Left ventricle myocardium inferior (tissue), 1 donor: ENCODE results near the gene ENTPD8. TPM values are rescaled to one million over a fixed set of nuclear protein-coding genes. Genes with fewer than 3 reads are reported as not detected.

Source experiments
- DNase-seq: peaks from one replicate; pipeline ENCODE4 v3.0.0-alpha.2; 2020
- H3K27ac ChIP-seq: fragments of 200-600 bp; replicated peaks from 2 replicates; pipeline ENCODE4 v1.8.0; 2021
- H3K27me3 ChIP-seq: fragments of 200-600 bp; 2 replicates; pipeline ENCODE4 v1.8.0; 2021; ENCODE audit warnings: low read depth
- H3K36me3 ChIP-seq: fragments of 200-600 bp; 2 replicates; pipeline ENCODE4 v1.8.0; 2021
- H3K4me1 ChIP-seq: fragments of 200-600 bp; 2 replicates; pipeline ENCODE4 v1.8.0; 2021
- H3K4me3 ChIP-seq: fragments of 200-600 bp; 2 replicates; pipeline ENCODE4 v1.8.0; 2021; ENCODE audit warnings: mild to moderate bottlenecking, moderate library complexity
- H3K9me3 ChIP-seq: fragments of 200-600 bp; replicated peaks from 2 replicates; pipeline ENCODE4 v1.8.0; 2021
- intact Hi-C: fragments of 100-400 bp; cut with micrococcal nuclease; formaldehyde crosslinking; loops from one replicate; pipeline ENCODE4 v1.11.0; 2022
- total RNA-seq: library from RNA; stranded (reverse); fragmentation: NEBNext Ultra II Directional; extraction: Animal tissue kit (Norgen Biotek cat#: 25700); gene quantifications from one replicate; pipeline ENCODE4 v1.2.1, GENCODE V29; 2021
- TF ChIP-seq, protein P1 (sequence below): fragments of 200-600 bp; IDR thresholded peaks from 2 replicates; pipeline ENCODE4 v1.8.0; 2021; ENCODE audit warnings: antibody characterized with exemption, mild to moderate bottlenecking, borderline replicate concordance
- donor health status: DM: no; HTN: yes; CAD: no; lungs with severe emphysema.

Gene ENTPD8
- total RNA-seq, 1 donor from 2014 or later: not detected

DNA sequence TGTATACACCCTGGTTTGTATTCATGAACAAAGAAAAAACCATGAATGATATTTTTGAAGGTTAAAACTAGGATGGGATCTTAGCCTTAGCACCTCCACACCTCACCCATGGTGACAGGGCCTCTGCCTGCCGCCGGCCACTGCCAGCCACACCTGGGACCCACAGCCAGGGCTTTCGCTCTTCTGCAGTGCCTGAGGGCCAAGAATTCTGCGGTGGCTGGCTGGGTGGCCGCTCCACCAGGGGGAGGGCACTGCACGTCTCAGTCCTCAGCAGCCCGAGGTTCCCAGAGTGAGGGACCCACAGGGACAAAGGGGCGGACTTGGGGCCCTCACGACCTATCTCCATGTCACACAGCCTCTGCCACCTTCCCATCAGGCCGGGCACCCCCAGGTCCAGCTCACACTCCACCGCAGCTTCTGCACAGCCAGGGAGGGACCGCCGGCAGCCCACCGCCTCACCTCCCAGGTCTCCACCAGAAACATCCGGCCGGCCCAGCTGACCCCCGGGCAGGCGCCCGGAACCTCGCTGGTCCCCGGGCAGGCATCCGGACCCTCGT lies 25.1 kb downstream of the ENTPD8 start:
- TF ChIP-seq, protein P1, sequence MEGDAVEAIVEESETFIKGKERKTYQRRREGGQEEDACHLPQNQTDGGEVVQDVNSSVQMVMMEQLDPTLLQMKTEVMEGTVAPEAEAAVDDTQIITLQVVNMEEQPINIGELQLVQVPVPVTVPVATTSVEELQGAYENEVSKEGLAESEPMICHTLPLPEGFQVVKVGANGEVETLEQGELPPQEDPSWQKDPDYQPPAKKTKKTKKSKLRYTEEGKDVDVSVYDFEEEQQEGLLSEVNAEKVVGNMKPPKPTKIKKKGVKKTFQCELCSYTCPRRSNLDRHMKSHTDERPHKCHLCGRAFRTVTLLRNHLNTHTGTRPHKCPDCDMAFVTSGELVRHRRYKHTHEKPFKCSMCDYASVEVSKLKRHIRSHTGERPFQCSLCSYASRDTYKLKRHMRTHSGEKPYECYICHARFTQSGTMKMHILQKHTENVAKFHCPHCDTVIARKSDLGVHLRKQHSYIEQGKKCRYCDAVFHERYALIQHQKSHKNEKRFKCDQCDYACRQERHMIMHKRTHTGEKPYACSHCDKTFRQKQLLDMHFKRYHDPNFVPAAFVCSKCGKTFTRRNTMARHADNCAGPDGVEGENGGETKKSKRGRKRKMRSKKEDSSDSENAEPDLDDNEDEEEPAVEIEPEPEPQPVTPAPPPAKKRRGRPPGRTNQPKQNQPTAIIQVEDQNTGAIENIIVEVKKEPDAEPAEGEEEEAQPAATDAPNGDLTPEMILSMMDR: no peak
- H3K36me3 ChIP-seq: no peaks in the 10 kb centered on the region
- no peaks in the 10 kb centered on the region for H3K27me3 ChIP-seq
- DNase-seq: no peak
- intact Hi-C loops: no loop called here
- H3K4me1 ChIP-seq: peaks cover 37% of the 10 kb centered on the region
- peak overlapping the region; percentile 64 for H3K4me3 ChIP-seq
- H3K27ac ChIP-seq: peak overlapping the region; percentile 79
- H3K9me3 ChIP-seq: no peaks in the 10 kb centered on the region

DNA sequence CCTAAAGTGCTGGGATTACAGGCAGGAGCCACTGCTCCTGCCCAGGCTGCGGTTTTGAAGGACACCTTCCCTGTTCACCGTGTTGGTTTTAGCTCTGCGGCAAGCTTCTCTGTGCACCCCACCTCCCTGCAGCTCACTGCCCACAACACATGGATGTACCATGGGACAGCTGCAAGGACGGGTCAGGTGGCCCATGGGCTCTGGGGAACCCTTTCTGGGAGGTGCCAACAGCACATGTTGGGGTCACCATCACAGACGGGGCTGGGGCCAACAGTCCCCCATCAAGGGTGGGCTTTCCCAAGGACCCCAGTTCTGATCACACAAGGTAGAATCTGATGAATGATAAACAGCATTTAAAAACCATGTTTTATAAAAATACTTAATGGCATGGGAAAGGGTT lies 25.7 kb downstream of the ENTPD8 start:
- peaks cover 42% of the 10 kb centered on the region for H3K4me1 ChIP-seq
- intact Hi-C loops: no loop called here
- no peak for DNase-seq
- no peak overlapping the region for H3K4me3 ChIP-seq
- no peaks in the 10 kb centered on the region for H3K27me3 ChIP-seq
- no peak overlapping the region for H3K27ac ChIP-seq
- no peaks in the 10 kb centered on the region for H3K36me3 ChIP-seq
- TF ChIP-seq, protein P1: no peak
- H3K9me3 ChIP-seq: no peaks in the 10 kb centered on the region

- intact Hi-C loops: no loop called here
- TF ChIP-seq, protein P1: no peak
- H3K9me3 ChIP-seq: no peaks in the 10 kb centered on the region
- no peak for DNase-seq
- no peaks in the 10 kb centered on the region for H3K27me3 ChIP-seq
- H3K27ac ChIP-seq: peak overlapping the region; percentile 92
- H3K4me1 ChIP-seq: peaks cover 61% of the 10 kb centered on the region
- H3K4me3 ChIP-seq: no peak overlapping the region
- no peaks in the 10 kb centered on the region for H3K36me3 ChIP-seq
These were observed 28.7 kb downstream of the ENTPD8 start for GRCh38 chr9:137412431-137412830.

DNA sequence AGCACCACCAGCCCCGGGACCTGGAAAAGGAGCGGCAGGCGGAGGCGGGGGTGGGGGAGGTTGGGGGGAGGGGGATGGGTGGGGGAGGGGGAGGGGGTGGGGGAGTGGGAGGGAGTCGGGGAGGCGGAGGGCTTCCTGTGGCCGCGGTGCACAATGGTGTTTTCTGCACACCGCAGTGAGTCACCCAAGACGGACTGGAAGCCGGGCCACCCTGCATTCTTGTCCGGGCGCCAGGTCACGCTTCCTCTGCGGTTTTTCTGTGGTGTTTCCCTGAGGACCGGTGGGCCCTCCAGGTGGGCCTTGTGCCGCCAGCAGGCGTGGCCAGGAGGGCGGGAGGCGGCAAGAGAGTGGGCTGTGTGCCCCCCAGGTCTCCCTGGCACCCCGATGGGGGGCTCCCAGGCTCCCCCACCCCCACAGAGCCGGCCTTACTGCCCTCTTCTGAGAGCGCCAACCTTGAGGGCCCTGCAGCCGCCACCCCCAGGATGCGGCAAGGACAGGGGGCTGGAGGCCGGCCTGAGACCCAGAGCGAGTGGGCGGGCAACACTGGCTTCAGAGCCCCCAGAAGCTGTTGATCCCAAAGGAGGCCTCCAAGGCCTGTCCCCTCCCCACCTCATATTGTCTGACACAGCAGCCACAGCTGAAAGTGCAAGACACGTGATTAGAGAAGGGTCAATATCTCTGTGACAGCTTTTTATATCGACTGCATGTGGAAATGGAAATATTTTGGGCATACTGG lies 29.3 kb downstream of the ENTPD8 start:
- intact Hi-C loops: no loop called here
- peak overlapping the region; percentile 50 for H3K4me3 ChIP-seq
- H3K27me3 ChIP-seq: no peaks in the 10 kb centered on the region
- H3K4me1 ChIP-seq: peaks cover 67% of the 10 kb centered on the region
- TF ChIP-seq, protein P1: no peak
- H3K27ac ChIP-seq: peak overlapping the region; percentile 92
- no peaks in the 10 kb centered on the region for H3K36me3 ChIP-seq
- DNase-seq: peak; percentile 77
- H3K9me3 ChIP-seq: no peaks in the 10 kb centered on the region

GRCh38 chr9:137411260-137411644 lies 29.9 kb downstream of the ENTPD8 start:
- Histone ChIP-seq H3K36me3 (no peaks in the 10 kb centered on the region), H3K9me3 (no peaks in the 10 kb centered on the region), H3K4me1 (peaks cover 73% of the 10 kb centered on the region), H3K4me3 (peak overlapping the region; percentile 50), H3K27me3 (no peaks in the 10 kb centered on the region), H3K27ac (peak overlapping the region; percentile 92)
- intact Hi-C loops: no loop called here
- TF ChIP-seq, protein P1: no peak
- no peak for DNase-seq
